H1 (cell line): ENCODE data around the gene NAGS. TPM values are rescaled to one million over a fixed set of nuclear protein-coding genes. Genes with fewer than 3 reads are reported as not detected.

Experiments used
- CTCF ChIA-PET: fragments of 300-600 bp; sonication (Branson Sonifier 250); formaldehyde crosslinking; loops from one replicate; lab custom pipeline; 2021; ENCODE audit not compliant: partially characterized antibody; lab: Charles Lee
- POLR2A ChIA-PET: fragments of 300-600 bp; sonication (Branson Sonifier 250); formaldehyde crosslinking; loops from one replicate; lab custom pipeline; 2021; ENCODE audit warnings: inconsistent platforms; ENCODE audit not compliant: partially characterized antibody; lab: Charles Lee
- DNase-seq, 2 experiments: peaks; one replicate each; pipeline versions ENCODE4 v3.0.0 to v3.0.0-alpha.2; 2010 to 2022; ENCODE audit warnings: low spot score in 2 of 2, low read depth in 1 of 2, mixed read lengths in 1 of 2
- FAIRE-seq: peaks from 2 replicates; lab custom pipeline; 2011; peaks lifted over from hg19 to GRCh38; lab: Jason Lieb, UNC
- H2AFZ ChIP-seq: 2 replicates; pipeline ENCODE4 v1.8.1; 2012; ENCODE audit warnings: low read length, inconsistent platforms
- H2AK5ac ChIP-seq: 2 replicates; pipeline ENCODE4 v1.6.1; 2013; ENCODE audit warnings: low read depth, low read length
- H2BK120ac ChIP-seq: replicated peaks from 2 replicates; pipeline ENCODE3; 2013; ENCODE audit warnings: low read depth, low read length, inconsistent platforms
- H2BK12ac ChIP-seq: 2 replicates; pipeline ENCODE4 v1.6.1; 2013; ENCODE audit warnings: low read depth, low read length
- H2BK15ac ChIP-seq: 2 replicates; pipeline ENCODE4 v1.6.1; 2013; ENCODE audit warnings: low read length
- H2BK20ac ChIP-seq: 2 replicates; pipeline ENCODE4 v1.6.1; 2013; ENCODE audit warnings: low read length
- H2BK5ac ChIP-seq: 2 replicates; pipeline ENCODE4 v1.6.1; 2013; ENCODE audit warnings: low read depth, low read length
- H3K14ac ChIP-seq: 2 replicates; pipeline ENCODE4 v1.6.1; 2013; ENCODE audit warnings: inconsistent platforms; ENCODE audit not compliant: insufficient read length
- H3K18ac ChIP-seq: 2 replicates; pipeline ENCODE4 v1.6.1; 2013; ENCODE audit warnings: low read length; ENCODE audit errors: extremely low read depth
- H3K23ac ChIP-seq: 2 replicates; pipeline ENCODE4 v1.6.1; 2013; ENCODE audit warnings: inconsistent platforms; ENCODE audit not compliant: insufficient read length
- H3K23me2 ChIP-seq: 2 replicates; pipeline ENCODE4 v1.6.1; 2013; ENCODE audit warnings: low read depth, low read length
- H3K27ac ChIP-seq: 2 replicates; pipeline ENCODE4 v1.6.1; 2011; ENCODE audit warnings: low read depth, low read length, inconsistent platforms
- H3K27me3 ChIP-seq, 4 experiments: replicated peaks in 1 of 4; 1 replicate in 1 of 4; 2 replicates in 3 of 4; pipeline versions ENCODE4 v1.6.1 to v1.8.1; 2011 to 2013; ENCODE audit warnings: low read length in 3 of 4, mild to moderate bottlenecking in 3 of 4, inconsistent platforms in 2 of 4, mixed read lengths in 2 of 4, moderate library complexity in 1 of 4; ENCODE audit not compliant: control insufficient read depth in 3 of 4, insufficient read depth in 3 of 4; ENCODE audit errors: extremely low read depth in 1 of 4
- H3K36me3 ChIP-seq, 4 experiments: 2 replicates each; pipeline versions ENCODE4 v1.6.1 to v1.8.1; 2011 to 2013; ENCODE audit warnings: mild to moderate bottlenecking in 4 of 4, low read length in 3 of 4, moderate library complexity in 2 of 4, control low read depth in 1 of 4, inconsistent platforms in 1 of 4; ENCODE audit not compliant: insufficient read depth in 4 of 4, control insufficient read depth in 2 of 4
- H3K4ac ChIP-seq: replicated peaks from 2 replicates; pipeline ENCODE3; 2013; ENCODE audit warnings: low read length, low read depth, mixed read lengths, inconsistent platforms; ENCODE audit not compliant: insufficient read length
- H3K4me1 ChIP-seq, 4 experiments: replicated peaks in 1 of 4; 1 replicate in 1 of 4; 2 replicates in 3 of 4; pipeline versions ENCODE4 v1.6.1 to v1.8.1; 2011 to 2013; ENCODE audit warnings: low read length in 3 of 4, inconsistent platforms in 2 of 4, mixed read lengths in 1 of 4; ENCODE audit not compliant: insufficient read depth in 4 of 4, control insufficient read depth in 3 of 4
- H3K4me2 ChIP-seq, 2 experiments: 2 replicates each; pipeline versions ENCODE4 v1.6.1 to v1.8.1; 2011 to 2013; ENCODE audit warnings: low read depth in 2 of 2, low read length in 2 of 2, control low read depth in 1 of 2, inconsistent platforms in 1 of 2, mild to moderate bottlenecking in 1 of 2; ENCODE audit not compliant: insufficient read depth in 1 of 2
- H3K4me3 ChIP-seq, 4 experiments: fragments of 200-600, 300-600 bp in 1 of 4; sonication (generic), shearing (Covaris generic), sonication (Bioruptor Twin) in 1 of 4; 2 replicates each; pipeline versions ENCODE4 v1.5.1 to v1.8.1; 2011 to 2016; ENCODE audit warnings: low read length in 4 of 4, low read depth in 3 of 4, control low read depth in 2 of 4, inconsistent platforms in 2 of 4, mild to moderate bottlenecking in 2 of 4, mixed read lengths in 1 of 4, moderate library complexity in 1 of 4; ENCODE audit not compliant: insufficient read depth in 2 of 4; ENCODE audit errors: extremely low read depth in 1 of 4
- H3K56ac ChIP-seq: replicated peaks from 2 replicates; pipeline ENCODE3; 2013; ENCODE audit warnings: low read depth, mild to moderate bottlenecking, mixed read lengths, low read length, inconsistent platforms; ENCODE audit not compliant: insufficient read length
- H3K79me1 ChIP-seq: 2 replicates; pipeline ENCODE4 v1.6.1; 2013; ENCODE audit warnings: low read depth, low read length, control low read depth
- H3K79me2 ChIP-seq, 2 experiments: 2 replicates each; pipeline versions ENCODE4 v1.6.1 to v1.8.1; 2012 to 2013; ENCODE audit warnings: low read length in 2 of 2, mild to moderate bottlenecking in 2 of 2, inconsistent platforms in 1 of 2; ENCODE audit not compliant: insufficient read depth in 2 of 2, control insufficient read depth in 1 of 2
- H3K9ac ChIP-seq, 4 experiments: replicated peaks in 1 of 4; 1 replicate in 1 of 4; 2 replicates in 3 of 4; pipeline versions ENCODE4 v1.6.1 to v1.8.1; 2011 to 2013; ENCODE audit warnings: low read depth in 3 of 4, low read length in 3 of 4, control low read depth in 2 of 4, mild to moderate bottlenecking in 2 of 4, moderate library complexity in 2 of 4, inconsistent platforms in 1 of 4; ENCODE audit errors: extremely low read depth in 1 of 4
- H3K9me3 ChIP-seq, 2 experiments: 2 replicates each; pipeline versions ENCODE4 v1.6.1 to v1.8.1; 2012 to 2013; ENCODE audit warnings: mild to moderate bottlenecking in 2 of 2, moderate library complexity in 2 of 2, control low read depth in 1 of 2, inconsistent platforms in 1 of 2, low read depth in 1 of 2, low read length in 1 of 2, mixed read lengths in 1 of 2; ENCODE audit not compliant: insufficient read depth in 2 of 2
- H4K20me1 ChIP-seq, 2 experiments: replicated peaks in 1 of 2; 2 replicates each; pipeline versions ENCODE3 to v1.8.1; 2011 to 2013; ENCODE audit warnings: inconsistent platforms in 2 of 2, low read length in 2 of 2, mild to moderate bottlenecking in 1 of 2; ENCODE audit not compliant: insufficient read depth in 2 of 2, control insufficient read depth in 1 of 2
- H4K5ac ChIP-seq: 2 replicates; pipeline ENCODE4 v1.6.1; 2013; ENCODE audit warnings: low read length, low read depth, mixed read lengths, inconsistent platforms; ENCODE audit not compliant: insufficient read length
- H4K8ac ChIP-seq: 2 replicates; pipeline ENCODE4 v1.8.0; 2013; ENCODE audit warnings: mild to moderate bottlenecking, moderate library complexity, low read length, inconsistent platforms; ENCODE audit not compliant: insufficient read depth; ENCODE audit errors: extremely low read depth
- H4K91ac ChIP-seq: replicated peaks from 2 replicates; pipeline ENCODE3; 2013; ENCODE audit warnings: low read length, mixed read lengths, inconsistent platforms; ENCODE audit not compliant: insufficient read length
- BRCA1 ChIP-seq: IDR thresholded peaks from 2 replicates; pipeline ENCODE4 v1.6.1; 2012; ENCODE audit warnings: low read depth, low read length, improper control_type of control experiment
- MAX ChIP-seq: IDR thresholded peaks from 2 replicates; pipeline ENCODE4 v1.6.1; 2012; ENCODE audit warnings: inconsistent platforms
- USF2 ChIP-seq: IDR thresholded peaks from 2 replicates; pipeline ENCODE4 v1.6.1; 2011; ENCODE audit warnings: low read length, improper control_type of control experiment
- WGBS, 2 experiments: shearing (Covaris generic) in 1 of 2; methylation state at CpG; one replicate each; pipeline versions ENCODE4 v1.1.6 to v1.1.7; 2013 to 2015; ENCODE audit warnings: low lambda C conversion rate in 2 of 2, mixed read lengths in 2 of 2, inconsistent platforms in 1 of 2, low coverage in 1 of 2, missing lambda C conversion rate in 1 of 2; ENCODE audit not compliant: insufficient replicate concordance in 2 of 2, insufficient coverage in 1 of 2, insufficient read length in 1 of 2; ENCODE audit errors: extremely low coverage in 1 of 2, missing lambda C conversion rate in 1 of 2; 5-methylcytosine and 5-hydroxymethylcytosine counted together
- polyA plus RNA-seq, 7 experiments: library from polyadenylated mRNA; depleted of rRNA in 3 of 7; stranded (reverse) in 5 of 7; unstranded in 2 of 7; fragments of >200 nt in 5 of 7; fragments of 200-250 nt in 2 of 7; gene quantifications; 1 replicate in 5 of 7; 2 replicates in 1 of 7; 4 replicates in 1 of 7; pipeline versions ENCODE4 v1.2.1 to v1.2.3, GENCODE V29; 2011 to 2013; ENCODE audit warnings: missing spikeins in 2 of 7, mixed read lengths in 2 of 7
- total RNA-seq: library from RNA; stranded (reverse); fragmentation: NEBNext Ultra II Directional; extraction: Animal tissue kit (Norgen Biotek cat#: 25700); gene quantifications from 2 replicates; pipeline ENCODE4 v1.2.1, GENCODE V29; 2021

NAGS gene
- total and polyA plus RNA-seq, 2 of the 8 experiments (the other 6 are each of a cell fraction or from before 2014, with no cell fraction given), result 4.0 to 5.1 TPM

GRCh38 chr17:44039829-44040635 lies 35.6 kb downstream of the NAGS start:
- Histone ChIP-seq H4K20me1 (peaks cover 5 to 15% of the 10 kb centered on the region in 2 experiments), H3K27ac (no peak overlapping the region)
- 94% methylated on average over 6 of the region's 6 CpGs; no CpG with 5 or more reads in 1 of the 2 experiments for WGBS, 2 experiments

More at GRCh38 chr17:44039829-44040635, 35.6 kb downstream of the NAGS start:
- no peaks in the 10 kb centered on the region for H3K27me3 ChIP-seq
- no peak overlapping the region for H3K14ac ChIP-seq
- no peak overlapping the region for H2AFZ ChIP-seq
- no peak overlapping the region for H2BK15ac ChIP-seq
- no peak overlapping the region for H3K4ac ChIP-seq
- no peak overlapping the region for H2BK20ac ChIP-seq
- no peak overlapping the region for H3K4me2 ChIP-seq
- no peak overlapping the region for H2BK12ac ChIP-seq
- no peak for FAIRE-seq
- H3K79me1 ChIP-seq, result peaks cover 4% of the 10 kb centered on the region; the same call in 1 of the 2 replicates
- peaks cover 0 to 51% of the 10 kb centered on the region in 2 experiments; a peak in 2 of 4 replicates for H3K79me2 ChIP-seq
- H3K4me3 ChIP-seq, result no peak overlapping the region
- H2AK5ac ChIP-seq, result no peak overlapping the region
- H4K91ac ChIP-seq, result no peak overlapping the region
- no peak overlapping the region for H3K18ac ChIP-seq
- no peaks in the 10 kb centered on the region for H3K23me2 ChIP-seq
- no peak overlapping the region for H4K5ac ChIP-seq
- H3K36me3 ChIP-seq, result peaks cover 16 to 41% (median 31%) of the 10 kb centered on the region in 4 experiments
- ChIA-PET POLR2A (interaction anchor here (1.4 to 7.4 kb wide), 5 partner anchors 13 to 44 kb away, joined by 3 to 55 read pairs (median 6); partner anchors contain the start of gene LSM12), CTCF (interaction anchor here (0.6 to 9.5 kb wide), 10 partner anchors 9 to 131 kb away, joined by 3 to 108 read pairs (median 4); partner anchors contain the start of gene TMEM101)
- no peak for DNase-seq
- H3K23ac ChIP-seq, result no peak overlapping the region
- no peak overlapping the region for H2BK5ac ChIP-seq
- no peak overlapping the region for H4K8ac ChIP-seq
- H3K9me3 ChIP-seq, result no peaks in the 10 kb centered on the region
- no peak overlapping the region for H2BK120ac ChIP-seq
- H3K4me1 ChIP-seq, result no peaks in the 10 kb centered on the region
- TF ChIP-seq MAX, result no peak
- no peak for TF ChIP-seq USF2
- no peak for TF ChIP-seq BRCA1
- H3K56ac ChIP-seq, result no peak overlapping the region
- no peak overlapping the region for H3K9ac ChIP-seq
